ENCODE results near the gene MEN1.

GRCh38 chr11:64757549-64758329 is 52.6 kb downstream of the MEN1 start:
- no peak for TF ChIP-seq CTCF (IDR thresholded peaks at IDR 0.05)
- no peak for TF ChIP-seq POLR2A (IDR thresholded peaks at IDR 0.05)
